ENCODE measurements around the gene BOD1.

DNA sequence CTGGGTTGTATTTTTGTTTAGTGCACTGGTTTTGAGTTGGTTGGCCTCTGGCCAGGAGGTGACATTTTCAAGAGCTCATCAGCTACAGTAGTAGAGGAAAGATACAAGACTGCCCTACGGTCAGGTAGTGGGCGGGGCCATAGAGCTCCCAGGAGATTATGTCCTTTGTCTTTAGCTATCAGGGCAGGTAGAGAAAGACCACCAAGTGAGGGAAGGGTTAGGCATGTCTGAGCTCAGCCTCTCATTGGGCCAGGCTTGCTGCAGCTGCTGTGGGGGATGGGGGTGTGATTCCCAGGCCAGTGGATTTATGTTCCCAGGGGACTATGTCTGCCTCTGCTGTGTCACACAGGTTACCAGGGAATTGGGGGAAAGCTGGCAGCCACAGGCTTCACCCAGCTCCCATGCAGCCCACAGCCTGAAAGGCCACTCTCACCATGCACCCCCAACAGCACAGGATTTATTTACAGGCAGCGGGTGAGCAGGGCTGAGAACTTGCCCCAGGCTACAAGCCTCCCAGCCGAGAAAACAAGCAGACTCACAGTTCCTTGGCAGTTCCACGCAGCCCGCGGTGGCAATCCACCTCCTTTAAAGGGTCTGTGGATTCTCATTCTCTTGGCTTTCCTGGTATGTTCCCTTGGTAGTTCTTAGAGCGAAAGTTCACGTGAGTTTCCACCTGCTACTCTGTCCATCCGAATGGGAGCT lies 37.5 kb upstream of the BOD1 start:
- TF ChIP-seq CTCF (IDR thresholded peaks at IDR 0.05), result no peak
- no peak for TF ChIP-seq POLR2A (IDR thresholded peaks at IDR 0.05)
